OCI-LY7 (cell line): ENCODE results near the gene ARPC5.

Experiments
- CTCF ChIP-seq: fragments of 200-600 bp; sonication (generic); conservative IDR thresholded peaks from 2 replicates; pipeline ENCODE4 v1.5.1; 2014; ENCODE audit warnings: mild to moderate bottlenecking, antibody characterized with exemption, low read length, moderate library complexity, mixed read lengths
- EZH2phosphoT487 ChIP-seq: fragments of 200-600 bp; sonication (generic); IDR thresholded peaks from 2 replicates; pipeline ENCODE4 v1.6.1; 2018; ENCODE audit warnings: low read depth, borderline replicate concordance, mild to moderate bottlenecking, mixed run types, antibody characterized with exemption, low read length, moderate library complexity, mixed read lengths

GRCh38 chr1:183596500-183596899, 39.1 kb downstream of the ARPC5 start:
- TF ChIP-seq CTCF (no peak), EZH2phosphoT487 (no peak)
